Activated CD8-positive, alpha-beta memory T cell treated with anti-CD3 and anti-CD28 coated beads, Interleukin-2, amount 10 ng/mL, durations not matched to agents 7 days and 5 days (primary cell): ENCODE measurements around the gene NAALADL1. TPM values are rescaled to one million over a fixed set of nuclear protein-coding genes. Genes with fewer than 3 reads are reported as not detected.

Source experiments
- ATAC-seq: fragments of 150-1000 bp; cut with Tn5 transposase; one replicate; pipeline ENCODE4 v1.10.0; 2021; ENCODE audit warnings: moderate library complexity
- CTCF ChIA-PET: fragments of 350-600 bp; sonication (Branson Sonifier 250); formaldehyde crosslinking; loops from one replicate; lab custom pipeline; 2021; ENCODE audit warnings: antibody characterized with exemption; lab: Charles Lee
- DNase-seq: peaks from one replicate; pipeline ENCODE4 v3.0.0-alpha.2; 2020
- H3K27ac Mint-ChIP-seq: one replicate; pipeline ENCODE4 v1.8.0; 2021; ENCODE audit warnings: mild to moderate bottlenecking, mixed read lengths
- H3K27me3 Mint-ChIP-seq: one replicate; pipeline ENCODE4 v1.8.0; 2021; ENCODE audit warnings: mixed read lengths
- H3K36me3 Mint-ChIP-seq: one replicate; pipeline ENCODE4 v1.8.0; 2021; ENCODE audit warnings: mild to moderate bottlenecking, mixed read lengths
- H3K4me1 Mint-ChIP-seq: one replicate; pipeline ENCODE4 v1.8.0; 2021; ENCODE audit warnings: mixed read lengths
- H3K4me3 Mint-ChIP-seq: one replicate; pipeline ENCODE4 v1.8.0; 2021; ENCODE audit warnings: mild to moderate bottlenecking, moderate library complexity, mixed read lengths
- H3K9me3 Mint-ChIP-seq: one replicate; pipeline ENCODE4 v1.8.0; 2022; ENCODE audit warnings: low read depth, mixed read lengths
- total RNA-seq, 2 experiments: library from RNA; stranded (reverse); gene quantifications; one replicate each; pipeline ENCODE4 v1.2.3, GENCODE V29; 2021

NAALADL1 gene
- total RNA-seq, 2 experiments from 2014 or later: 14.8 to 15.3 TPM

GRCh38 chr11:65056999-65057398, 1.4 kb downstream of the NAALADL1 start:
- no peak for ATAC-seq
- no peaks in the 10 kb centered on the region for H3K27me3 Mint-ChIP-seq
- H3K4me1 Mint-ChIP-seq: peaks cover 28% of the 10 kb centered on the region
- CTCF ChIA-PET: no interaction called here
- H3K4me3 Mint-ChIP-seq: no peak overlapping the region
- no peaks in the 10 kb centered on the region for H3K9me3 Mint-ChIP-seq
- H3K36me3 Mint-ChIP-seq: no peaks in the 10 kb centered on the region
- no peak for DNase-seq
- H3K27ac Mint-ChIP-seq: no peak overlapping the region

DNA sequence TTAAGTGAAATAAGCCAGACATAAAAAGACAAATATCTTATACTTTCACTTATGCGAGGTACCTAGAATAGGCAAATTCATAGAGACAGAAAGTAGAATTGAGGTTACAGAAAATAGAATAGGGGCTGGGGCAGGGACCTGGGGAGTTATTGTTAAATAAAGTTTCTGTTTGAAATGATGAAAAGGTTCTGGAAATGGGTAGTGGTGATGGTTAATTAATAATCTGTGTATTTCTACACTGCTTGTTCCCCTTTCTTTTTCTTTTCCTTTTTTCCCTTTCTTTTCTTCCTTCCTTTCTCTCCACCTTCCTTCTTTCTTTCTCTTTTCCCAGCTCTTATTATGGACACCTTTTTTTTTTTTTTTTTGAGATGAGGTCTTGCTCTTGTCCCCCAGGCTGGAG, 2.8 kb downstream of the NAALADL1 start:
- Mint-ChIP-seq H3K27me3 (no peaks in the 10 kb centered on the region), H3K4me3 (no peak overlapping the region), H3K36me3 (no peaks in the 10 kb centered on the region), H3K4me1 (peaks cover 30% of the 10 kb centered on the region), H3K27ac (no peak overlapping the region), H3K9me3 (no peaks in the 10 kb centered on the region)
- ATAC-seq: no peak
- CTCF ChIA-PET: no interaction called here
- DNase-seq: no peak

DNA sequence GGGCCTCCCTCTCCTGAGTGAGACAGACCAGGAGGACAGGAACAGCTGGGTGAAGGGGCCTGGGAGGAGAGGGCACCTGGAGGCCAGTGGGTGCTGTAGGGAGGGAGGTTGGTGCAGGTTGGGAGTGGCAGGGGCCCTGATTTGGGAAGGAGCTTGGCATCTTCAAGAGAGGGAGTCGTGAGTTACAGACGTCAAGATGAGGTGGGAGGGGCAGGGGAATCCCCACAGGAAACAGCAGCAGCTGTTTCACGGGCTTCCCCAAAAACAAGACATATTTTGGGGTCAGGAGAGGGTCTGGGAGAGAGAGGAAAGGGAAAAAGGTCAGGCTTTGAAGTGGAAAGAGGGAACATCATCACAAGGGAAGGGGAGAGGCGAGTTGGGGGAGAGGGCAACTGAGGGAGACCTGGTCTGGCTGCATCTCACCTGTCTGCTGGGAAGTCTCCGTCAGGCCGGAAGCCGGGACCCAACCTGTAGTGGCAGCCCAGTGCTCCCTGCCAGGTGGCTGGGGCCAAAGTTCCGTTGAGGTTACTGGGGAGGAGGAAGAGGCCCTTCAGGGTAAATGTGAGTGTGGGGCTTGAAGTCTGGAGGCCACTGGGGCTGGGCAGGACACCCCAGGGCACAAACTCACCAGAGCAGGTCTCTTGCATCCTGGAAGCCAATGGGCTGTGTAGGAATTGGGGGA, 4.4 kb downstream of the NAALADL1 start:
- Mint-ChIP-seq H3K36me3 (no peaks in the 10 kb centered on the region), H3K27ac (no peak overlapping the region), H3K4me3 (no peak overlapping the region), H3K27me3 (no peaks in the 10 kb centered on the region), H3K4me1 (peaks cover 23% of the 10 kb centered on the region), H3K9me3 (no peaks in the 10 kb centered on the region)
- no peak for ATAC-seq
- CTCF ChIA-PET: no interaction called here
- DNase-seq: no peak

GRCh38 chr11:65051398-65051858, 6.9 kb downstream of the NAALADL1 start:
- DNase-seq (no peak), ATAC-seq (no peak)
- H3K36me3 Mint-ChIP-seq: peaks cover 2% of the 10 kb centered on the region
- H3K4me3 Mint-ChIP-seq: no peak overlapping the region
- CTCF ChIA-PET: interaction anchor here (0.7 kb wide), 1 partner anchor 1261 kb away, joined by 3 read pairs; no protein-coding TSS in a partner anchor
- H3K4me1 Mint-ChIP-seq: peaks cover 40% of the 10 kb centered on the region
- H3K27me3 Mint-ChIP-seq: no peaks in the 10 kb centered on the region
- no peak overlapping the region for H3K27ac Mint-ChIP-seq
- H3K9me3 Mint-ChIP-seq: no peaks in the 10 kb centered on the region

- H3K27ac Mint-ChIP-seq: peak overlapping the region; percentile 65
- CTCF ChIA-PET: interaction anchor here (1.0 to 1.1 kb wide), 2 partner anchors 34 to 200 kb away, joined by 3 to 6 read pairs; partner anchors contain the start of gene ARL2
These were observed 10.6 kb downstream of the NAALADL1 start for GRCh38 chr11:65047581-65048422.

DNA sequence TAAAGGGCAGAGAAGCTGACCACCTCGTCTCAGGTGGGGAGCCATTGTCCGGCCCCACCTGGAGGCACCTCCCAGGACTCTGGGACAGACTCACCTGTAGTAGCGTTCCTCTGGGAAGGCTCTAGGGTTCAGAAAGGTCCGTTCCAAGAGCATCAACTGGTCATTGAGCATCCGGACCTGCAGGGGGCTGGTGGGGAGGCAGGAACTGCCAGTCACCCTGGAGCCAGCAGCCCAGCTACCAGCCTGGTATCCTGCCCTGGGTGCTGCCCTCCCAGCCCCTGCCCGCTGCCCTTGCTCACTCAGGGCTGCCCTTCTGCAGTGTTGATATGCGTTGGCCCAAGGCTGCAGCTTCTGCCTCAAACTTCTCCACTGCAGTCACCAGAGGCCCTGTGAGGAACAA, 12.6 kb downstream of the NAALADL1 start:
- H3K36me3 Mint-ChIP-seq: peaks cover 13% of the 10 kb centered on the region
- no peaks in the 10 kb centered on the region for H3K27me3 Mint-ChIP-seq
- ATAC-seq: no peak
- CTCF ChIA-PET: interaction anchor here (1.3 to 1.7 kb wide), 2 partner anchors 31 to 33 kb away, joined by 4 read pairs; partner anchors contain the start of gene ARL2
- DNase-seq: no peak
- H3K4me1 Mint-ChIP-seq: peaks cover 46% of the 10 kb centered on the region
- no peak overlapping the region for H3K27ac Mint-ChIP-seq
- no peaks in the 10 kb centered on the region for H3K9me3 Mint-ChIP-seq
- H3K4me3 Mint-ChIP-seq: no peak overlapping the region

More at GRCh38 chr11:65047581-65048422, 10.6 kb downstream of the NAALADL1 start:
- Mint-ChIP-seq H3K9me3 (no peaks in the 10 kb centered on the region), H3K4me1 (peaks cover 46% of the 10 kb centered on the region), H3K36me3 (peaks cover 12% of the 10 kb centered on the region), H3K4me3 (peak overlapping the region; percentile 75), H3K27me3 (no peaks in the 10 kb centered on the region)
- no peak for DNase-seq
- ATAC-seq: peak; percentile 67

DNA sequence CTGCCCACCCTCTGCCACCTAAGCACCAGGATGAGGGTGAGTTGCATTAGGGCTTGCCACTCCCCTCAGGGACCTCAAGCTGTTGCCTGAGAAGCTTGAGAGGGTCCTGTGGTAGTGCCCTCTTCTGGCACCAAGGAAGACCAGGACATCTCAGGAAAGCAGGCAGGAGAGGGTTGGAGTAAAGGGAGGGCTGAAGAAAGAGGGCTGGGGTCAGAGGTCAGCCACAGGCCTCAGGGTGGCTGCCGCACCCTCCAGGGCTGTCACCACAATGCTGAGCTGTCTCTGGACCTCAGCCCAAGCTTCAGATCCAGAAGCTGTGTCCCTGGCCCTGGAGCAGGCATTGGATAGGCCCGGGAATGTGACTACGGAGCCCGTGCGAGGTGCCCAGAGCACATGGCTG, 13.3 kb downstream of the NAALADL1 start:
- ATAC-seq: no peak
- Mint-ChIP-seq H3K4me1 (peaks cover 48% of the 10 kb centered on the region), H3K9me3 (no peaks in the 10 kb centered on the region), H3K4me3 (no peak overlapping the region), H3K36me3 (peaks cover 13% of the 10 kb centered on the region), H3K27me3 (no peaks in the 10 kb centered on the region), H3K27ac (no peak overlapping the region)
- DNase-seq: no peak
- CTCF ChIA-PET: interaction anchor here (1.7 kb wide), 1 partner anchor 32 kb away, joined by 4 read pairs; no protein-coding TSS in a partner anchor

DNA sequence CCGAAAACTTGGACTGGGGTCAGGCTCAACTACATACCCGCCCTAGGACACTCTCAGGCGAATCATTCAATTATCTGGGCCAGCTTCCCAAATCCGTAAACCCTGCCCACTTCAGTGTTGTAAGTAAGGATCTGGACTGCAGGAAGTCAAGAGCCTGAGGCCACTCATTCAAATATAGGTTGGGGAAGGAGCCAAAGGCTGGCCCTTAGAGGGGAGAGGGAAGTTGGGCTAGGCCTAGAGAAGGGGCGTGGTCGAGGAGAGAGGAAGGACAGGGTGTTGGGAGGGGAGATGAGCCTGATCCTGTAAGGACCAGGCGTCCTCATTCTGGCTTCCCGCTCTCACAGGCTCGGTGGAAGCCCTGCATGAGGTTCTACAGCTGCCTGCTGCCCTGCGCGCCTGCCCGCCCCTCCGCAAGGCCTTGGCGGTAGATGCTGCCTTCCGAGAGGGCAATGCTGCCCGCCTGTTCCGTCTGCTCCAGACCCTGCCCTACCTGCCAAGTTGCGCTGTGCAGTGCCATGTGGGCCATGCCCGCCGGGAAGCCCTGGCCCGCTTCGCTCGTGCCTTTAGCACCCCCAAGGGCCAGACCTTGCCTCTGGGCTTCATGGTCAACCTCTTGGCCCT, 14.4 kb downstream of the NAALADL1 start:
- Mint-ChIP-seq H3K27me3 (no peaks in the 10 kb centered on the region), H3K9me3 (no peaks in the 10 kb centered on the region), H3K4me1 (peaks cover 55% of the 10 kb centered on the region), H3K4me3 (no peak overlapping the region), H3K36me3 (peaks cover 13% of the 10 kb centered on the region), H3K27ac (no peak overlapping the region)
- no peak for ATAC-seq
- no peak for DNase-seq
- CTCF ChIA-PET: no interaction called here

- CTCF ChIA-PET: interaction anchor here (0.7 to 3.8 kb wide), 3 partner anchors 29 to 232 kb away, joined by 3 to 32 read pairs (median 4); partner anchors contain the start of gene ARL2
- H3K4me1 Mint-ChIP-seq: peaks cover 52% of the 10 kb centered on the region
- ATAC-seq (no peak), DNase-seq (no peak)
- H3K27me3 Mint-ChIP-seq: no peaks in the 10 kb centered on the region
- H3K9me3 Mint-ChIP-seq: no peaks in the 10 kb centered on the region
- no peak overlapping the region for H3K27ac Mint-ChIP-seq
- peaks cover 13% of the 10 kb centered on the region for H3K36me3 Mint-ChIP-seq
- H3K4me3 Mint-ChIP-seq: peak overlapping the region; percentile 84
These were observed 15.5 kb downstream of the NAALADL1 start for GRCh38 chr11:65042891-65043290.

DNA sequence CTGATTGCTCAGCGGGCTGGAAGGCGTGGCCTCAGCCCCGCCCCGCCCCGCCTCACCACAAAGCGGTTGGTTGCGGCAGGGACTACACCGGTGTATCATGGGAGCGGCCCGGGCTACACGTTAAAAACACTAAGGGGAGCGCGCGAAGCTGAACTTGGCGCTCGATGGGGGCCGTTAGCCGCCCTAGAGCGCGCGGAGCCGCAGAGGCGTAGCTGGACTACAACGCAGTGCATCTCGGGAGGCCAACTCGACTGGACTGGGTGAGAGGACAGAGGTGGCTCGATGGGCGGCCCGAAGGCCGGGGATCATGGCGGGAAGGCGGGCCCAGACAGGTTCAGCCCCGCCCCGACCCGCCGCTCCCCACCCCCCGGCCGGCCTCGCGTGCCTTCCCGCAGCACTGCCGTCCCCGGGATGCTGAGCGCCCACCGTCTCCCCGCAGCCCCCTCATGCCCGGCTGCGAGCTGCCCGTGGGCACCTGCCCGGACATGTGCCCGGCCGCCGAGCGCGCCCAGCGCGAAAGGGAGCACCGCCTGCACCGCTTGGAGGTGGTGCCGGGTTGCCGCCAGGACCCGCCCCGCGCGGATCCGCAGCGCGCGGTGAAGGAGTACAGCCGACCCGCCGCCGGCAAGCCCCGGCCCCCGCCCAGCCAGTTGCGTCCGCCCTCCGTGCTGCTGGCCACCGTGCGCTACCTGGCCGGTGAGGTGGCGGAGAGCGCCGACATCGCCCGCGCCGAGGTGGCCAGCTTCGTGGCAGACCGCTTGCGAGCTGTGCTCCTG, 17.3 kb downstream of the NAALADL1 start, which contains the start of gene SAC3D1:
Gene SAC3D1, plus strand, starts transcription at position 364 of the 776 bp plus-strand sequence. Its CDS starts 83 bp downstream, at position 447.
- Mint-ChIP-seq H3K4me1 (peaks cover 34% of the 10 kb centered on the region), H3K4me3 (peak within 1 kb of the TSS; percentile 84), H3K36me3 (peaks cover 12% of the 10 kb centered on the region), H3K27me3 (no peaks in the 10 kb centered on the region), H3K27ac (peak within 1 kb of the TSS; percentile 97), H3K9me3 (no peaks in the 10 kb centered on the region)
- peak; percentile 95 for ATAC-seq
- CTCF ChIA-PET: interaction anchor here (1.1 to 3.8 kb wide), 10 partner anchors 9 to 178 kb away, joined by 3 to 32 read pairs (median 4); partner anchors contain the start of genes ARL2, FAU, MRPL49 and PPP2R5B
- peak; percentile 98 for DNase-seq

- ATAC-seq: no peak
- Mint-ChIP-seq H3K4me3 (peak overlapping the region; percentile 84), H3K27me3 (no peaks in the 10 kb centered on the region), H3K9me3 (no peaks in the 10 kb centered on the region), H3K36me3 (peaks cover 12% of the 10 kb centered on the region), H3K4me1 (peaks cover 32% of the 10 kb centered on the region), H3K27ac (peak overlapping the region; percentile 97)
- CTCF ChIA-PET: interaction anchor here (0.6 to 3.8 kb wide), 14 partner anchors 8 to 276 kb away, joined by 3 to 32 read pairs (median 3); partner anchors contain the start of genes ARL2, FAU, MRPL49 and PPP2R5B
- DNase-seq: no peak
These were observed 17.9 kb downstream of the NAALADL1 start for GRCh38 chr11:65040520-65040846.

- no peaks in the 10 kb centered on the region for H3K27me3 Mint-ChIP-seq
- no peaks in the 10 kb centered on the region for H3K9me3 Mint-ChIP-seq
- no peak overlapping the region for H3K27ac Mint-ChIP-seq
- H3K4me1 Mint-ChIP-seq: peaks cover 10% of the 10 kb centered on the region
- H3K4me3 Mint-ChIP-seq: no peak overlapping the region
- no peaks in the 10 kb centered on the region for H3K36me3 Mint-ChIP-seq
- ATAC-seq (no peak), DNase-seq (no peak)
- CTCF ChIA-PET: interaction anchor here (1.2 to 2.3 kb wide), 2 partner anchors 9 to 23 kb away, joined by 5 to 10 read pairs; partner anchors contain the start of gene ARL2
These were observed 21.4 kb downstream of the NAALADL1 start for GRCh38 chr11:65036931-65037330.
